RCC 7860 (cell line): Measurements from ENCODE around the gene MATR3.

Experiments
- DNase-seq: peaks from one replicate; pipeline ENCODE4 v3.0.0-alpha.2; 2015; ENCODE audit warnings: low spot score
- FAIRE-seq: peaks from 2 replicates; lab custom pipeline; 2012; peaks lifted over from hg19 to GRCh38; lab: Jason Lieb, UNC

The MATR3 gene

DNA sequence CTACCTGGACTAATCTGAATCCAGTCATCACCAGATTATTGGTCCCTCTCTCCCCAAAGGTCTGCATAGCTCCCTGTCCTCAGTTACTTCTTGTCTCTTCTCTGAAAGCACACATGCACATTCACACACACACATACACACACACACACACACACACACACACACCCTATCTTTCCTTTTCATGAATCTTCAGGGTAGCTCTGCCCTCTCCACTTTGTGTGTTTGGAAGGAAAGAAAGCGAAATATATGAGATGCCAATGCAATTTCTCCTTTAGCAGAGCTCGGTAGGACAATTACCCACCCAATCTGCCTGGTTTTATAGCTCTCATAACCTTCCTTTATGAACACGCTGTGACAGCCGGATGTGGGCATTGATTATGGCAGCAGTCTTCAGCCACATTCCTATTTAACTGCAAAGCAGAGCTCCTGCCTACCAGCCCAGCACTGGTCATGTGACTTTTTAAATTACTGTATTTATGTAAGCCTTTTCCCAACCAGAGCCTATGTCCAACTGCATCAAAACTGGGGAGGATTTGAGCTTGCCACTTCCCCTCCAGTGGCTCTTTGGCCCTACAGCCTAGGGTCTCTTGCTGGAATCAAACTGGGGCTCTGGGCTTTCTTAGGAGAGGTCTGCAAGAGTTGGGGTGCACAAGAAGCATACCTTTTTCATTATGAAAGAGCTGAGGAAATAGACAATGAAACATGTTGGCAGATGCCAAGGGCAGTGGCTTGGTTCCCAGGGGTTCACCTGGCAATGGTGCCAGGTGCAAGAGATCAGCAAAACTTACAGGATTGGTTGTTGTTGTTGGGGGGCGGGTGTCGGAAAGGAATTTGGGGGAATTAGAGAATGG, 20.8 kb upstream of the MATR3 start:
- peak; percentile 40 for FAIRE-seq
- peak; percentile 72 for DNase-seq

- DNase-seq (no peak), FAIRE-seq (no peak)
These were observed 20.3 kb upstream of the MATR3 start for GRCh38 chr5:139273322-139273571.

DNA sequence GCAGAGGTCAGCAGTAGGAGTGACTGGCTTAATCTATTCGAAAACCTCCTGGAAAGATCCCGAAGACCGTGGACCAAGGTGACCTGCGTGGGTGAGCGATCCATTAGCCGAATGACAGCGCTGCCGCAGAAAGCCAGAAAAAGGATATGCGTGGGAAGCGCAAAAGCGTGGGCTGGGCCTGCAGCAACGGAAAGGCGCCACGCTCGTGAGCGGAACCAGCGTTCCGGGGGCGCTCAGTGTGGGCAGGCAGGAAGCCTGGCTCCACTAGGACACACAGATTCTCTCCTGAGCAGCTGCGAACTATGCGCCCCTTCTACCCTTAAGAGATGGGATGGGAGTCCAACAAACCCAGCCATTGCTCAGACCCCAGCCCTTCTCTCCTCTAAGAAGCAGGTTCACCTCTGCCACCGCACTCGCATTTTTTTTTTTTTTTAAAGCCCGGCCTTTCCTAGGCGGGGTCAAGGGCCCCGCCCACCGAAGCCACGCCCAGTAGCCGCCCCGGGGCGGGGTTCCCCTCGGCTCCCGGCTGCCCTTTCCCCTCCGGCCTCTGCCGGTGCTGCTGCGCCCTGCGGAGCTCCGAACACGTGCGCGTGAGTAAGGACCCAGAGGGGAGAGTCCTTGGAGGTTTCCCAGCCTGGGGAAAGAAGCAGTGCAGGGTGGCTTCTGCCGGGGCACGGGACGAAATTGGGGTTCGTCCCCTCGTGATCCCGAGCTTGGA, 19.8 kb upstream of the MATR3 start:
- peak; percentile 82 for DNase-seq
- FAIRE-seq = peak; percentile 65

GRCh38 chr5:139275536-139275935, 18.0 kb upstream of the MATR3 start:
- no peak for DNase-seq
- no peak for FAIRE-seq

GRCh38 chr5:139275956-139276355, 17.6 kb upstream of the MATR3 start:
- no peak for FAIRE-seq
- DNase-seq = no peak

- FAIRE-seq (no peak), DNase-seq (no peak)
These were observed 17.1 kb upstream of the MATR3 start for GRCh38 chr5:139276426-139276825.

DNA sequence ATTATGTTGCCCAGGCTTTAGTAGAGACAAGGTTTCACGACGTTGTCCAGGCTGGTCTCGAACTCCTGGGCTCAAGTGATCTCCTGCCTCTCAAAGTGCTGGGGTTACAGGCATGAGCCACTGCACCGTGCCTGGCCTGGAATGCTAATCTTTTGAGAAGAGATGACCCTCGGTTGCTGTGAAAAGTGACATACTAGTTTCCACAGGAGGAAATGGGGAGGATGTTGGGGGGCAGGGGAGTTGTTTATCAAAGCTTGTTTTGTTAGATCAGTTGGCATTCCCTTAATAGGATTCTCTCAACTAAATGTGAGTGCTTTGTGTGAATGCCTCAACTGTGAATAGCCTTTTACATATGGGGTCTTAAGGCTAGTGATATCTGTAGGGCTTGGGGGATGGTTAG, 16.4 kb upstream of the MATR3 start:
- no peak for FAIRE-seq
- DNase-seq = no peak

GRCh38 chr5:139278540-139279274, 14.8 kb upstream of the MATR3 start:
- DNase-seq = no peak
- FAIRE-seq = no peak

DNA sequence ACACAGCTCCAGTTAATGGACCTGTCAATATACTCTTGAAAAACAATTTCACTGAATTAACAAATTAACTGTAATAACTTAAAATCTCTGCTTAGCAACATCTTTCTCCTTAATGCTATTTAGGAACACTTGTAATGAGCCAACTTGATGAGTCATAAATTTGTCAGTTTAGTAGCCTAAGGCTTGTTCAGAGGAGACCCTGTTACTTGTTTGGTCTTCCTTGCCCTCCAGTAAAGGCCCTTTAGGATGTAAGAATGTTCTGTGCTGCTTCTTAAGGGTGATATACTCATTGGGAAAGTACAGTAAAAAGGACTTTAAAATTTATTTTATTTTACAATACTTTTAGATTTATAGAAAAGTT, 11.4 kb upstream of the MATR3 start:
- DNase-seq (no peak), FAIRE-seq (no peak)

DNA sequence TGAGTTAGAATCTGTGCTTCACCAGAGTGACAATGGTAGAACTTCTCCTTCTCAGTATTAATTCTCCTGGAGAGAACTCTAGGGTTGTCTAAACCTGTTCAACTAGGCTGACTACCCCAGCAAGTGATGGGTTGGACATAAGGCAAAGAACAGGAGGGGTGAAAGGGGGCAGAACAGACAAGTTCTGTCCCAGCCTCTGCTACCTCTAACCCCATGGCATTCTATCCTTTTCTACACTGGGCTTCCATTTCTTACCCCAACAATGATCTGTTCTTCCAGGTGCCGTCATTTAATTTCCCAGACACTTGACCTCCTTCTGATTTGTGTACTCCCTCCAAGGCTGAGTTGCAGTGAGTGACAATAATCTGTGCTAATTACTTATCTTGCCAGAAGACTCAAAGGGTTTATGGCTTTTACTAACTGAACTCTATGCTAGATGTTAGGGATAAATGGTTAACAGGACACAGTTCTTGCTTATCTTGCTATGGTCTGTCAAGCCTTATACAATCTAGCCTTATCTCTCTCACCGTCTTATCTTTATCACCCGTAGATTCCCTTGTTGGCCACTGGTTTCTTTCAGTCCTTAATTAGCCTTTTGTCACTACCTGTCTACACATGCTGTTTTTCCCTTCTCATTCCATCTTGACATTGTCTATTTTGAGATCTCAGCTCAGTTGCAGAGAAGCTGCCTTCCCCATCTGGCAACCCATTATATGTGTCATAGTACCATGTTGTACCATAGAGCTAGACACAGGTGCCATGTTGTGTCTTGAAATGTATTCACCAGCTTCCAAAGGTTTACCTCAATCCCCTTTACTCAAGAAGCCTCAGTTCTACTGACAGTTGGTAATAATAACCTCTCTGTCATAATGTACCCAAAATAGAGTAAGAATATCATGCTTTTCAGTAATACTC, 10.0 kb upstream of the MATR3 start:
- DNase-seq (no peak), FAIRE-seq (no peak)

GRCh38 chr5:139284295-139284694, 9.2 kb upstream of the MATR3 start:
- no peak for FAIRE-seq
- DNase-seq = no peak

DNA sequence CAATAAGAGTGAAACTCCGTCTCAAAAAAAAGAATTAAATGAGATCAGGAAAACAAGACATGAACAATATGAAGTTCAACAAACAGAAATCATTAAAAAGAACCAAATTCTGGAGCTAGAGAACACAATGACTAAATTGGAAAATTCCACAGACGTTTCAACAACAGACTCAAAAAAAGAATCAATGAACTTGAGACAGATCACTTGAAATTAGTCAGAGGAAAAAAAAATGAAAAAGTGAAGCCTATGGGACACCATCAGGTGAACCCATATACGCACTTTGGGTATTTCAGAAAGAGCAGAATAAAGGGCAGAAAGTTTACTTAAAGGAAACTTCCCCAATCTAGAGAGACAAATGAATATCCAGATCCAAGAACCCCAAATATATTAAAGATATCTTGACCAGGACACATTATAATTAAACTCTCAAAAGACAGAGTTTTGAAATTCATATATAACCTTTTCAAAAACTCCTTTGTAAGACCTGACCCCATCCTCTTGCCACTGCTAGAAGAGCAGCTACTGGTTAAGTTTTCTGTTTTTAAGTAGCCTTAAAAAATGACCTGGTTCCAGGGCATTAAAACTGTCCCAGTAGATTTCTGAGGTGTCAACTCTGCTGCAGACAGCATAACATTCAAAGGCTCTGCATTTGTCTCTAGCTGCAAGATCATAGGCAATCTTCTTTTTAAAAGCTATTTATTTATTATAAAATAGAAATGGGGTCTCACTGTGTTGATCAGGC, 7.7 kb upstream of the MATR3 start:
- no peak for DNase-seq
- no peak for FAIRE-seq

DNA sequence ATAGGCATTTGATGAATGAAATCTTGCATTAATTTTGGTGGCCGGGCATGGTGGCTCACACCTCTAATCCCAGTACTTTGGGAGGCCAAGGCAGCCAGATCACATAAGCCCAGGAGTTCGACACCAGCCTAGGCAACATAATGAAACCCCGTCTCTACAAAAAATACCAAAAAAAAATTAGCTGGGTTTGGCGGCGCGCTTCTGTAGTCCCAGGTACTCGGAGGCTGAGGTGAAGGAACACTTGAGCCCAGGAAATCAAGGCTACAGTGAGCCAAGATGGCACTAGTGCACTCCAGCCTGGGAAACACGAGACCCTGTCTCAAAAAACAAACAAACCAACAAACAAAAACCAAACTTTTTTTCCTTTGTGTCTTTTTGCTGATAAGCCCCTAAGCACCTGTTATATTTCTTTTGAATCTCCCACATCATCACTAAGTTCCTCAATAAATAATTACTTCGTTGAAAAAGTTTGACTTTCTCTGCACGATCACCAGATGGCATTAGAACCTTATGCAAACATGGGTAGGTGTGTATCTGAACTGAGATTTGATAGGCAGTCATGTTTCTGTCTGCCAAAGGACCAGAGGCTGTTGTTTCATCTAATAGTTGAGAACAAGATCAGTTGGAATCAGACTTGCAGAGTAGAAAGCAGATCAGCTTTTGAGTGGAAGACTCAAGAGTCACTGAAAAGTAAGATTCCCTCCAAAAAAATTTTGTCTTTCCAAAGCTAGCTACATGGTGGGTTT, 5.5 kb upstream of the MATR3 start:
- DNase-seq (no peak), FAIRE-seq (no peak)

DNA sequence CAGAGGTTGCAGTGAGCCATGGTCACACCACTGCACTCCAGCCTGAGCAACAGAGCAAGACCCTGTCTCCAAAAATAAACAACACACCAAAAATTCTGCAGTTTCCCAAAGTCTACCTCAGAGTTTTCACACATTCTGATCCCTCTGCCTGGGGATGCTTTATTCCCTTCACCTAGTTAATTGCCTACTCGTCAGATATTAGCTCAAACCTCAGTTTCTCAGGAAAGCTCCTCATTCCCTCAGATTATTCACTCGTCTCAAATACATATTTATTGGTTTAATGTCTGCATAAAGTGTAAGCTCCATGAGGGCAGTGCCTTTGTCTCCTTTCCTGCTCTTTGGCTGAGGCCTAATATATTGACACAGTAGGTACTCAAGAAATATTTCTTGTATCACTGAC, 2.5 kb upstream of the MATR3 start:
- DNase-seq = no peak
- FAIRE-seq = no peak

GRCh38 chr5:139293202-139293506, 386 bp upstream of the MATR3 start:
- DNase-seq (no peak), FAIRE-seq (no peak)

- DNase-seq (peak; percentile 62), FAIRE-seq (no peak)
These were observed 1.0 kb downstream of the MATR3 start for GRCh38 chr5:139294374-139295165.

DNA sequence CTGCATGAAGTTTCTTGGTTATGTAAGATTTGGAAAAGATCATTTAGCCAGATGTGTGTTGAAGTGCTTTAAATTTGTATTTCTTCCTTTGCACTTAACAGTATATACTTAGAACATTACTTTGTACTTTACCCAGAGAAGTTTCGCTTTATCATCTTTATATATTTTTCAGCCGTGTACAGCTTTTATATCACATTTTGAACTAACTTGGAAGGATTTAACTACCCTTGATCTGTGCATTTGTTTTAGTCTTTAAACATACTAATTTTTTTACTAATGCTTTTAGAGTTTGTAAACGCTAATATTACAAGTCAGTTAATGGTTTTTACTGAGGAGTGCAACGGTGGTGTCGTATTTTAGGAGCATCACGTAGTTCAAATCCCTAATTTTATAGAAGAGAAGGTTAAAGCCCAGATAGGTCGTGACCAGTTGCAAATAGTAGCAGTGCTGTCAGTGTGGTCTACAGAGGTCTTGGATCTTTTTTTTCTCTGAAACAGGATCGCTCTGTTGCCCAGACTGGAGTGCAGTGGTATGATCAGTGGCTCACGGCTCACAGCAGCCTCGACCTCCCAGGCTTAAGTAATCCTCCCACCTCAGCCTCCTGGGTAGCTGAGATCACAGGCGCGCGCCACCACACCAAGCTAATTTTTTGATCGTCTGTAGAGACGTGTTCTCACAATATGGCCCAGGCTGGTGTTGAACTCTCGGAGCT, 2.0 kb downstream of the MATR3 start:
- no peak for DNase-seq
- no peak for FAIRE-seq

GRCh38 chr5:139296198-139296597, 2.7 kb downstream of the MATR3 start:
- DNase-seq (no peak), FAIRE-seq (no peak)
